GM12874 (cell line): ENCODE data around the gene RERE.

Experiments
- CTCF ChIP-seq: IDR thresholded peaks from 2 replicates; pipeline ENCODE4 v1.5.1; 2011; ENCODE audit warnings: low read depth, mild to moderate bottlenecking, control low read depth, low read length, moderate library complexity; ENCODE audit not compliant: insufficient read depth

Gene RERE

GRCh38 chr1:8374356-8374755 lies 443.1 kb downstream of the RERE start:
- TF ChIP-seq CTCF: no peak

- TF ChIP-seq CTCF: no peak
Measured at GRCh38 chr1:8373581-8374241, 443.7 kb downstream of the RERE start.

- TF ChIP-seq CTCF: no peak
Measured at GRCh38 chr1:8373125-8373524, 444.3 kb downstream of the RERE start.

GRCh38 chr1:8371372-8371991 lies 446.0 kb downstream of the RERE start:
- TF ChIP-seq CTCF: no peak

GRCh38 chr1:8370905-8371315 lies 446.5 kb downstream of the RERE start:
- no peak for TF ChIP-seq CTCF

- TF ChIP-seq CTCF: no peak
Measured at GRCh38 chr1:8370046-8370881, 447.2 kb downstream of the RERE start.

GRCh38 chr1:8368956-8369639 lies 448.3 kb downstream of the RERE start:
- TF ChIP-seq CTCF: no peak
